Neutrophil (primary cell): Measurements from ENCODE around the gene SH3D19.

ENCODE experiments used
- H3K27ac ChIP-seq: fragments of 200-600 bp; sonication (generic); 2 replicates; pipeline ENCODE4 v1.5.1; 2016; ENCODE audit warnings: mild to moderate bottlenecking, moderate library complexity
- H3K27me3 ChIP-seq: fragments of 200-600 bp; sonication (generic); 2 replicates; pipeline ENCODE4 v1.6.0; 2016; ENCODE audit warnings: mild to moderate bottlenecking
- H3K36me3 ChIP-seq: fragments of 200-600 bp; sonication (generic); 2 replicates; pipeline ENCODE4 v1.5.1; 2017
- H3K4me1 ChIP-seq, 2 experiments: fragments of 200-600 bp in 1 of 2; sonication (generic) in 1 of 2; 1 replicate in 1 of 2; 2 replicates in 1 of 2; pipeline versions ENCODE4 v1.5.1 to v1.6.1; 2013 to 2016; ENCODE audit warnings: low read depth in 1 of 2, low read length in 1 of 2, mild to moderate bottlenecking in 1 of 2, moderate library complexity in 1 of 2; ENCODE audit not compliant: control insufficient read depth in 1 of 2, insufficient read depth in 1 of 2
- H3K4me3 ChIP-seq, 2 experiments: fragments of 200-600 bp in 1 of 2; sonication (generic) in 1 of 2; 1 replicate in 1 of 2; 2 replicates in 1 of 2; pipeline ENCODE4 v1.5.1; 2013 to 2016; ENCODE audit warnings: low read depth in 1 of 2, low read length in 1 of 2, mild to moderate bottlenecking in 1 of 2, moderate library complexity in 1 of 2
- H3K9me3 ChIP-seq: fragments of 200-600 bp; sonication (generic); 2 replicates; pipeline ENCODE4 v1.5.1; 2016
- TF ChIP-seq, protein P1 (sequence below): fragments of 200-600 bp; sonication (generic); IDR thresholded peaks from 2 replicates; pipeline ENCODE4 v1.5.1; 2016; ENCODE audit warnings: antibody characterized with exemption

SH3D19 gene

DNA sequence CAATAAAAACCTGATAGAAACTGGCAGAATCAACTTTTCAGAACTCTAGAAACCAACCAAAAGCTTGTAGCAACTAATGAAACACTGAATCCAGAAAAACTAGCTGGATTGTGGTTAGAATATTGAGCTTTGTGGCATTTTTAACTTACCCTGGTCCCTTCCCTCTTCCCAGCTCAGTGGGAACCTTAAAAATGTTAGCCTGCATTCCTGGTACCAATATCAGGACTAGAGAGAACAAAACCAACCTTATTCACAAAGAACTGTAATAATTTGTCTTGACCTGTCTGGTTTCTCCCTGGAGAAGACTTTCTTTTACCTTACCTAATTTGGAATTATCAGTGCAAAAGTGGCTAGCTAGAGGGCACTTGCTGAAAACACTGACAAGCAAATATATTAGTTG lies 21.2 kb downstream of the SH3D19 start:
- Histone ChIP-seq H3K27me3 (no peaks in the 10 kb centered on the region), H3K36me3 (no peaks in the 10 kb centered on the region), H3K4me3 (no peak overlapping the region), H3K4me1 (no peaks in the 10 kb centered on the region), H3K9me3 (no peaks in the 10 kb centered on the region), H3K27ac (no peak overlapping the region)
- TF ChIP-seq, protein P1, sequence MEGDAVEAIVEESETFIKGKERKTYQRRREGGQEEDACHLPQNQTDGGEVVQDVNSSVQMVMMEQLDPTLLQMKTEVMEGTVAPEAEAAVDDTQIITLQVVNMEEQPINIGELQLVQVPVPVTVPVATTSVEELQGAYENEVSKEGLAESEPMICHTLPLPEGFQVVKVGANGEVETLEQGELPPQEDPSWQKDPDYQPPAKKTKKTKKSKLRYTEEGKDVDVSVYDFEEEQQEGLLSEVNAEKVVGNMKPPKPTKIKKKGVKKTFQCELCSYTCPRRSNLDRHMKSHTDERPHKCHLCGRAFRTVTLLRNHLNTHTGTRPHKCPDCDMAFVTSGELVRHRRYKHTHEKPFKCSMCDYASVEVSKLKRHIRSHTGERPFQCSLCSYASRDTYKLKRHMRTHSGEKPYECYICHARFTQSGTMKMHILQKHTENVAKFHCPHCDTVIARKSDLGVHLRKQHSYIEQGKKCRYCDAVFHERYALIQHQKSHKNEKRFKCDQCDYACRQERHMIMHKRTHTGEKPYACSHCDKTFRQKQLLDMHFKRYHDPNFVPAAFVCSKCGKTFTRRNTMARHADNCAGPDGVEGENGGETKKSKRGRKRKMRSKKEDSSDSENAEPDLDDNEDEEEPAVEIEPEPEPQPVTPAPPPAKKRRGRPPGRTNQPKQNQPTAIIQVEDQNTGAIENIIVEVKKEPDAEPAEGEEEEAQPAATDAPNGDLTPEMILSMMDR, result no peak

- no peaks in the 10 kb centered on the region for H3K36me3 ChIP-seq
- no peaks in the 10 kb centered on the region for H3K27me3 ChIP-seq
- H3K4me3 ChIP-seq, result no peak overlapping the region
- no peak overlapping the region for H3K27ac ChIP-seq
- no peaks in the 10 kb centered on the region for H3K9me3 ChIP-seq
- H3K4me1 ChIP-seq, result no peaks in the 10 kb centered on the region
- TF ChIP-seq, protein P1, result no peak
These were observed 23.0 kb downstream of the SH3D19 start for GRCh38 chr4:151302432-151302831.

GRCh38 chr4:151297170-151297569 lies 28.2 kb downstream of the SH3D19 start:
- TF ChIP-seq, protein P1, result no peak
- Histone ChIP-seq H3K36me3 (no peaks in the 10 kb centered on the region), H3K27me3 (no peaks in the 10 kb centered on the region), H3K4me3 (no peak overlapping the region), H3K9me3 (no peaks in the 10 kb centered on the region), H3K4me1 (no peaks in the 10 kb centered on the region), H3K27ac (no peak overlapping the region)

GRCh38 chr4:151296227-151296626 lies 29.2 kb downstream of the SH3D19 start:
- TF ChIP-seq, protein P1, result no peak
- no peaks in the 10 kb centered on the region for H3K4me1 ChIP-seq

DNA sequence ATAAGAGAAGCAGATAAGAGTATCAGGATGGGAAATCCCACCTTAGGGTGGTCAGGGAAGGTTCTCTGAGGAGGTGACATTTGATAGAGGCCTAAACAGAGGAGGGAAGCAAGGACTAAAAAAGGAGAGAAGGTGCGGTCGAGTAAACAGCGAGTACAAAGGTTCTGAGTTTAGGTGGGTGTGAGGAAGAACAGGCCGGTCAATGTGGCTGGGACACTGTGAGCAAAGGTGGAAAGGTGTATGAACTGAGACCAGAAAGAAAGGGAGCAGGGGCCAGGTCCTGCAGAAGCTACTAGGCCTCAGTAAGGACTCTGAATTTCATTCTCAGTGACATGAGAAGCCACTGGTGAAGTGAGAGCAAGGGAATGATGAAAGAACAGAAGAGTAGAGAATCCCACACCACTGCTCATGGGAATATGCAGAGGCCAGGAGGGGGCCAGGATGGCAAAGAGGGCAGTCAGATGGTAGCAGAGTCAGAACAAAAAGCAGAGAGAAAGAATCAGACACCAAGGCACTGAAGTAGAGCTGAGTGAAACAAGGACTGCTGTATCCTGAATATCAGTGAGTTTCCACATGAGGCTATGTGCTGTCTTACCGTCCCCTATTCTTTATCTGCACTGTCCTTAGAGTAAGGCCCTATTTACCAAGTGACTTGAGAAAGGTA lies 30.4 kb downstream of the SH3D19 start:
- Histone ChIP-seq H3K4me3 (no peak overlapping the region), H3K27me3 (no peaks in the 10 kb centered on the region), H3K36me3 (no peaks in the 10 kb centered on the region), H3K9me3 (no peaks in the 10 kb centered on the region), H3K4me1 (no peaks in the 10 kb centered on the region), H3K27ac (no peak overlapping the region)
- TF ChIP-seq, protein P1, result no peak

More at GRCh38 chr4:151296227-151296626, 29.2 kb downstream of the SH3D19 start:
- Histone ChIP-seq H3K27ac (no peak overlapping the region), H3K9me3 (no peaks in the 10 kb centered on the region), H3K27me3 (no peaks in the 10 kb centered on the region), H3K4me3 (no peak overlapping the region), H3K36me3 (no peaks in the 10 kb centered on the region)
